CD4-positive, alpha-beta memory T cell (primary cell): ENCODE measurements around the gene MMD2. TPM values are rescaled to one million over a fixed set of nuclear protein-coding genes. Genes with fewer than 3 reads are reported as not detected.

ENCODE experiments used
- CTCF ChIA-PET: fragments of 350-600 bp; sonication (Branson Sonifier 250); formaldehyde crosslinking; loops from one replicate; lab custom pipeline; 2021; ENCODE audit warnings: inconsistent platforms; ENCODE audit not compliant: partially characterized antibody; lab: Charles Lee
- POLR2A ChIA-PET: fragments of 350-600 bp; sonication (Branson Sonifier 250); formaldehyde crosslinking; loops from one replicate; lab custom pipeline; 2021; ENCODE audit not compliant: partially characterized antibody; lab: Charles Lee
- DNase-seq, 5 donors: peaks; one replicate each; pipeline versions ENCODE4 v3.0.0 to v3.0.0-alpha.2; 2020 to 2022; ENCODE audit warnings: mixed read lengths in 1 of 5
- H3K27ac ChIP-seq: one replicate; pipeline ENCODE4 v1.7.0; 2013; ENCODE audit warnings: low read depth, low read length
- H3K27me3 ChIP-seq: 2 replicates; pipeline ENCODE4 v1.7.0; 2013; ENCODE audit warnings: mild to moderate bottlenecking, low read length, moderate library complexity; ENCODE audit not compliant: insufficient read depth
- H3K36me3 ChIP-seq: 2 replicates; pipeline ENCODE4 v1.7.0; 2013; ENCODE audit warnings: mild to moderate bottlenecking, low read length, moderate library complexity; ENCODE audit not compliant: insufficient read depth
- H3K4me1 ChIP-seq: 2 replicates; pipeline ENCODE4 v1.7.0; 2013; ENCODE audit warnings: mild to moderate bottlenecking, low read length, moderate library complexity; ENCODE audit not compliant: insufficient read depth
- H3K4me3 ChIP-seq, 2 donors: one replicate each; pipeline ENCODE4 v1.7.0; 2013; ENCODE audit warnings: low read length in 2 of 2, mild to moderate bottlenecking in 1 of 2
- H3K9me3 ChIP-seq, 2 donors: one replicate each; pipeline ENCODE4 v1.7.0; 2013; ENCODE audit warnings: low read length in 2 of 2, control low read depth in 1 of 2; ENCODE audit not compliant: control insufficient read depth in 1 of 2
- H3K27ac Mint-ChIP-seq, 7 donors: one replicate each; pipeline ENCODE4 v1.8.0; 2020 to 2021; ENCODE audit warnings: mixed read lengths in 7 of 7, mild to moderate bottlenecking in 6 of 7, inconsistent platforms in 3 of 7, moderate library complexity in 3 of 7
- H3K27me3 Mint-ChIP-seq, 2 donors: one replicate each; pipeline ENCODE4 v1.8.0; 2020 to 2021; ENCODE audit warnings: mixed read lengths in 2 of 2
- H3K36me3 Mint-ChIP-seq, 2 donors: one replicate each; pipeline ENCODE4 v1.8.0; 2020 to 2021; ENCODE audit warnings: mixed read lengths in 2 of 2, inconsistent platforms in 1 of 2, mild to moderate bottlenecking in 1 of 2
- H3K4me1 Mint-ChIP-seq, 4 donors: one replicate each; pipeline ENCODE4 v1.8.0; 2020 to 2021; ENCODE audit warnings: mixed read lengths in 4 of 4, mild to moderate bottlenecking in 1 of 4
- H3K4me3 Mint-ChIP-seq, 8 donors: one replicate each; pipeline ENCODE4 v1.8.0; 2020 to 2021; ENCODE audit warnings: mixed read lengths in 8 of 8, mild to moderate bottlenecking in 7 of 8, moderate library complexity in 6 of 8, inconsistent platforms in 3 of 8
- H3K9me3 Mint-ChIP-seq, 8 donors: one replicate each; pipeline ENCODE4 v1.8.0; 2020 to 2021; ENCODE audit warnings: mixed read lengths in 8 of 8, mild to moderate bottlenecking in 5 of 8, inconsistent platforms in 3 of 8, moderate library complexity in 1 of 8
- intact Hi-C: fragments of 100-400 bp; cut with micrococcal nuclease; formaldehyde crosslinking; loops from one replicate; pipeline ENCODE4 v1.15.1; 2023
- polyA plus RNA-seq, 2 donors: library from polyadenylated mRNA; unstranded; fragments of 300-500 nt; fragmentation: Illumina TruSeq; gene quantifications; one replicate each; pipeline ENCODE4 v1.2.3, GENCODE V29; 2021
- total RNA-seq, 2 experiments: library from RNA; stranded (reverse); gene quantifications; one replicate each; pipeline ENCODE4 v1.2.3, GENCODE V29; 2021

MMD2 gene
- total and polyA plus RNA-seq, 4 experiments from 2014 or later = not detected

DNA sequence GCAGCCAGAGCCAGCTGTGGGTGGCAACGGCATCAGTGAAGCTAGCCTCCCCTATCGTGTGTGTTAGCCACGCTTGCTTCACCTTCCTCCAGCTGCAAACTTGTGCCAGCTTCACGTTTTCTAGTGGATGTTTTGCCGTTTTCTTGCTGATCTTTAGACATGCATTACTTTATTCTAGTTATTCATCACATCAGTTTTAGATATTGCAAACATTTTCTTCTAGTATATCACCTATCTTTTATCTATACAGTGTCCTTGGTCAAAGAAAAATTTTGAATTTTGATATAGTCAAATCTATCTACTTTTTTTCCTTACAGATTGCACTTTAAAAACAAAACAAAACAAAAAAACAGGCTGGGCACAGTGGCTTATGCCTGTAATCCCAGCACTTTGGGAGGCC is 90.5 kb downstream of the MMD2 start:
- POLR2A ChIA-PET = no interaction called here
- Mint-ChIP-seq H3K36me3 (no peaks in the 10 kb centered on the region), H3K4me1 (peaks cover 0 to 6% (median 1%) of the 10 kb centered on the region in 4 donors), H3K27me3 (peaks cover 28 to 40% of the 10 kb centered on the region in 2 donors), H3K4me3 (no peak overlapping the region), H3K27ac (no peak overlapping the region), H3K9me3 (peaks cover 0 to 11% (median 2%) of the 10 kb centered on the region in 8 donors)
- CTCF ChIA-PET = no interaction called here
- intact Hi-C loops = no loop called here
- Histone ChIP-seq H3K27me3 (no peaks in the 10 kb centered on the region), H3K36me3 (no peaks in the 10 kb centered on the region), H3K9me3 (no peaks in the 10 kb centered on the region), H3K4me1 (no peaks in the 10 kb centered on the region), H3K27ac (no peak overlapping the region), H3K4me3 (no peak overlapping the region)
- DNase-seq = no peak

DNA sequence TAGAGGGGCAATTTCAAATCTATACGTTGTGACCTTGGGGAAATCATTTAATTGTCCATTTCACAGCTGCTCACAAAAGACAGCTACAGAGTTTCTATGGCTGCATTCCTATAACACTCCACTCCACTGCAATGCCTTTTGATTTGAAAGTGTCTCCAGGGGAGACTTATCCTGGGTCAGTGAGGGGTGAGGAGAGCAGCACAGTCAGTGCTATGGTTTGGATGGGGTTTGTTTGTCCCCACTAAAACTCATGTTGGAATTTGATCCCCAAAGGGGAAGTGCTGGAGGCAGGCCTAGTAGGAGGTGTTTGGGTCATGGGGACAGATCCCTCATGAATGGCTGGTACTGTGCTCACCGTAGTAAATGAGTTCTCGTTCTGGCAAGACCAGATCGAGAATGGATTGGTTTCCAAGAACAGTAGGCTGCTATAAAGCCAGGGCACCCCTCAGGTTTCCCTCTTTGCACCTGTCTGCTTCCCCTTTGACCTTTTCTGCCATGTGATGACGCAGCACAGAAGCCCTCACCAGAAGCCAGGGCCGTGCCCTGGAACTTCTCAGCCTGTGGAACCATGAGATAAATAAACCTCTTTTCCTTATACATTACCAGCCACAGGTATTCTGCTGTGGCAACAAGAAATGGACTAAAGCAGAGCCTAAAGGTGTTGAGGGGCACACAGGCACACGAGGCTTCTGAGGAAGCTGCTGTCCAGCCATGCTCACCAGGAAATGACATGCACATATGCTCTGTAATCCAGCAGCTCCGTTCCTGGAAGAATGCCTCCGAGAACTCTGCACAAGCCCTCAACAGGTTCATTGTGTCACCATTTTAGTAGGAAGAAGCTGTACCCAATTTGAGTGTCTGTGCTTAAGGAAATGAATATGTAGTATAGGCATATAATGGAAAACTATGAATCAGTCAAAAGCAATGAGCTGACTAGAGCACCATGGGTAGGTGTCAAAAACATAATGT is 92.2 kb downstream of the MMD2 start:
- Mint-ChIP-seq H3K36me3 (no peaks in the 10 kb centered on the region), H3K27me3 (peaks cover 35 to 43% of the 10 kb centered on the region in 2 donors), H3K4me1 (peaks cover 0 to 13% (median 2%) of the 10 kb centered on the region in 4 donors), H3K4me3 (no peak overlapping the region), H3K9me3 (peaks cover 0 to 19% (median 7%) of the 10 kb centered on the region in 8 donors), H3K27ac (no peak overlapping the region)
- POLR2A ChIA-PET = no interaction called here
- Histone ChIP-seq H3K4me3 (no peak overlapping the region), H3K9me3 (no peaks in the 10 kb centered on the region), H3K36me3 (no peaks in the 10 kb centered on the region), H3K4me1 (no peaks in the 10 kb centered on the region), H3K27ac (no peak overlapping the region), H3K27me3 (peaks cover 5% of the 10 kb centered on the region)
- CTCF ChIA-PET = interaction anchor here (0.9 kb wide), 1 partner anchor 28 kb away, joined by 3 read pairs; no protein-coding TSS in a partner anchor
- intact Hi-C loops = no loop called here
- no peak for DNase-seq

DNA sequence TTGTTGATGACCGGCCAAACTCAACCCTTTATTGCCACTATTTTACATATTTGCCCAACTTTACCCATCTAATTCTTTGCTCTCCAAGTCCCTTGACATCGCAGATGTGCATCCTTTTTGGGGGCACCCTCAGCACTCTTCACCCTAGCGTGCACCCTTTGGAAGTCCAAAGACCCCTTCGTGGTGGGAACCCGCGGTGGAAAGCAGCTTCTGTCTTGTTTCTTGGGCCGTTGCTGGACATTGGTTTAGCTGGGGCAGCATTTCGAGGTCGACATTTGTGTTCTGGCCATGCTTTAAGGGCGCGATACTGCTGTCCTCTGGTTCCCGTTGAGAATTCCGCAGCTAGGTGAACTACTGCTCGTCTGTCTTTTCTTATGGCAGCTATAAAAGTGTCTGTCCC is 96.8 kb downstream of the MMD2 start:
- Histone ChIP-seq H3K36me3 (no peaks in the 10 kb centered on the region), H3K27ac (no peak overlapping the region), H3K9me3 (no peaks in the 10 kb centered on the region), H3K4me3 (no peak overlapping the region), H3K27me3 (peaks cover 5% of the 10 kb centered on the region), H3K4me1 (no peaks in the 10 kb centered on the region)
- Mint-ChIP-seq H3K36me3 (no peaks in the 10 kb centered on the region), H3K27me3 (peaks cover 35 to 40% of the 10 kb centered on the region in 2 donors), H3K27ac (no peak overlapping the region), H3K4me3 (peak overlapping the region in 3 of 8 donors; percentile 35 to 46 (median 38)), H3K4me1 (peaks cover 0 to 11% (median 2%) of the 10 kb centered on the region in 4 donors), H3K9me3 (peaks cover 0 to 13% (median 7%) of the 10 kb centered on the region in 8 donors)
- ChIA-PET POLR2A (no interaction called here), CTCF (no interaction called here)
- no peak for DNase-seq
- intact Hi-C loops = no loop called here

DNA sequence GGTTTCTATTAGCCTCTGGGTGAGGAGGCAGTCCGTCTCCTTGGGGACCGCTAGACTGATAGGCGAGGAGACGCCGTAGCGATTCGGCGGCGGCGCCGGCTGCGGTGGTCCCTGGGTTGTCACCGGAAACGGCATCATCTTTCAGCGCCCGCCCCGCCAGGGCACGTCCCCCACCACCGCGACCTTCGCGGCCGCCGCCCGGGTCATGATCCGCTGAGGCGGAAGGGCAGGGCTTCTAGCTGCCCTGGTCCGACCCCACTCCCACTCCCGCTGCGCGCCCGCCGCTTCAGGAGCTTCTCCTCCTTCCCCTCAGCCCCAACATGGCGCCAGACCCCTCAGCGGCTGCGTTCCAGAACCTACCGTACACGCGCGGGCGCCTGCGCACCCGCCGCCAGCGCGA is 97.3 kb downstream of the MMD2 start, which contains the start of gene PAPOLB:
PAPOLB (minus strand) TSS at position 358 of the 400 bp plus-strand sequence; CDS start at position 138, 220 bp downstream.
- DNase-seq = no peak
- Histone ChIP-seq H3K4me3 (no peak within 1 kb of the TSS), H3K27me3 (peaks cover 5% of the 10 kb centered on the region), H3K36me3 (no peaks in the 10 kb centered on the region), H3K4me1 (no peaks in the 10 kb centered on the region), H3K9me3 (no peaks in the 10 kb centered on the region), H3K27ac (no peak within 1 kb of the TSS)
- POLR2A ChIA-PET = no interaction called here
- no peak within 1 kb of the TSS for H3K27ac Mint-ChIP-seq
- peaks cover 34 to 40% of the 10 kb centered on the region in 2 donors for H3K27me3 Mint-ChIP-seq
- H3K36me3 Mint-ChIP-seq = no peaks in the 10 kb centered on the region
- intact Hi-C loops = no loop called here
- CTCF ChIA-PET = no interaction called here
- H3K4me1 Mint-ChIP-seq = peaks cover 0 to 12% (median 2%) of the 10 kb centered on the region in 4 donors
- peak within 1 kb of the TSS in 4 of 8 donors; percentile 26 to 46 (median 36) for H3K4me3 Mint-ChIP-seq
- peaks cover 0 to 12% (median 7%) of the 10 kb centered on the region in 8 donors for H3K9me3 Mint-ChIP-seq

DNA sequence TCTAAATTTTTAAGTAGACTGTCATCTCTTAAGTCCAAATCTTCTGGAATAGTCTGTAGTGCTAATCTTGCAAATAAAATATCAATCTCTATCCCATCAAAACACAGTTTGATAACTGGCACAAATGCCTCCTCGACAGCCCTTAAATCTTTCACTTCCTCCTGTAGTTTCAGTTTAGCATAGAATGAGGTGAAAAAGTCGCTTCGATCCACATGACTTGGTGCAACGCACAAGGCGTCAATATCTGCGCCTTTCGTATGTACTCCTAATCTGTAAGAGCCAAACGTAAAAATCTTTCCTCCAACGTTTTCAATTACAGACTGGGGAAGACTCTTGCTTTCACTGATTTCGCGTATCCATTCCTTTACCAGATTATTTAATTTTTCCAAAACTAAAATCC is 97.8 kb downstream of the MMD2 start:
- Mint-ChIP-seq H3K36me3 (no peaks in the 10 kb centered on the region), H3K27ac (no peak overlapping the region), H3K27me3 (peaks cover 34 to 40% of the 10 kb centered on the region in 2 donors), H3K9me3 (peaks cover 0 to 12% (median 7%) of the 10 kb centered on the region in 8 donors), H3K4me3 (peak overlapping the region in 2 of 8 donors; percentile 8 to 38), H3K4me1 (peaks cover 0 to 12% (median 2%) of the 10 kb centered on the region in 4 donors)
- POLR2A ChIA-PET = no interaction called here
- CTCF ChIA-PET = interaction anchor here (1.0 kb wide), 1 partner anchor 15 kb away, joined by 3 read pairs; no protein-coding TSS in a partner anchor
- H3K4me1 ChIP-seq = no peaks in the 10 kb centered on the region
- H3K27ac ChIP-seq = no peak overlapping the region
- H3K4me3 ChIP-seq = no peak overlapping the region
- H3K27me3 ChIP-seq = peaks cover 5% of the 10 kb centered on the region
- H3K36me3 ChIP-seq = no peaks in the 10 kb centered on the region
- intact Hi-C loops = no loop called here
- no peak for DNase-seq
- H3K9me3 ChIP-seq = no peaks in the 10 kb centered on the region

DNA sequence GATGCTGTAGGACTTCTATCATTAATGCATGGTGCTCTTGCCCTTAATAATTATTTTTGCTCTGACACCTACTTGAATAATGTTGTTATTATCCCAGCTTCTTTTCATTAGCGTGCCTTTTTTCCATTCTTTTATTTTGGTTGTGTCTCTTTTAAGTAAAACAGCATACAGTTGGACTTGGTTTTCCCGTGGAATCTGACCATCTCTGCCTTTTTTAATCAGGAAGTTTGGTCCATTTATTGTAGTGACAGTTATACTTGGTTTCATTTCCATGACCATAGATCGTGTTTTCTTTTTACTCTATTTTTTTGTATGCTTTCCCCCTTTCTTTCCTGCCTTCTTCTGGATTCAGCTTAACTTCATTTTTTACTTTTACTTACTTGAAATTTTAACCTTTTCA is 101.8 kb downstream of the MMD2 start:
- Mint-ChIP-seq H3K27ac (no peak overlapping the region), H3K36me3 (no peaks in the 10 kb centered on the region), H3K9me3 (peaks cover 0 to 2% (median 0%) of the 10 kb centered on the region in 8 donors), H3K4me1 (peaks cover 0 to 8% (median 1%) of the 10 kb centered on the region in 4 donors), H3K27me3 (peaks cover 10 to 13% of the 10 kb centered on the region in 2 donors), H3K4me3 (no peak overlapping the region)
- ChIA-PET POLR2A (no interaction called here), CTCF (no interaction called here)
- no peak overlapping the region for H3K27ac ChIP-seq
- H3K9me3 ChIP-seq = no peaks in the 10 kb centered on the region
- H3K27me3 ChIP-seq = peaks cover 3% of the 10 kb centered on the region
- H3K36me3 ChIP-seq = no peaks in the 10 kb centered on the region
- no peaks in the 10 kb centered on the region for H3K4me1 ChIP-seq
- no peak overlapping the region for H3K4me3 ChIP-seq
- intact Hi-C loops = no loop called here
- DNase-seq = no peak

DNA sequence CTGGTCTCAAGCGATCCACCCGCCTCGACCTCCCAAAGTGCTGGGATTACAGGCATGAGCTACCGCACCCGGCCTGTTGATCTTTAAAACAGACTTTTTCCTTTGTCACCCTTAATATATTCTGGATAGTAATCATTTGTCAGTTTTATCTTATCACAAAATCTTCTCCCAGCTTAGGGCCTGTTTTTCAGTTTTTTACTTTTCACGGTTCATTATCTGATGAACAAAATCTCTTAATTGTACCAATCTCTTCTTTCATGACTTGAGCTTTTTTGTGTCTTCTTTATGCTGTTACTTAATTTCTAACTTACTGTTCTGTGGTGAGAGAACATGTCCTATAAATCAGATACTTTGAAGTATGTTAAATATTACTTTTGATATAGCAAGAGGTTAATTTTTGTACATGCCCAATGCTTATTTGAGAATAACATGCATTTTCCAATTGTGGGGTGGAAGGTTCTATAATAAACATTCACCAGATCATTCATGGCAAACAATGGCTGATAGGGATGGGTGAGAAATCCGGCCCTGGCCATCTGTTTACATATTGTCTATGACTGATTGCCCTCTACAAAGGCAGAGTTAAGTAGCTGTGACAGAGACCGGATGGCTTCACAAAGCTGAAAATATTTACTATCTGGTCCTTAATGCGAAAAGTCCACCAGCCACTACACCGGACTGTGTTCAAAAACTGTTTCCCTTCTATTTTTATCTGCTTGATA is 102.5 kb downstream of the MMD2 start:
- Histone ChIP-seq H3K4me1 (no peaks in the 10 kb centered on the region), H3K27me3 (no peaks in the 10 kb centered on the region), H3K36me3 (no peaks in the 10 kb centered on the region), H3K9me3 (no peaks in the 10 kb centered on the region), H3K27ac (no peak overlapping the region), H3K4me3 (no peak overlapping the region)
- DNase-seq = no peak
- H3K4me1 Mint-ChIP-seq = peaks cover 0 to 5% (median 1%) of the 10 kb centered on the region in 4 donors
- no peak overlapping the region for H3K27ac Mint-ChIP-seq
- H3K9me3 Mint-ChIP-seq = peaks cover 0 to 2% (median 0%) of the 10 kb centered on the region in 8 donors
- ChIA-PET POLR2A (no interaction called here), CTCF (no interaction called here)
- H3K36me3 Mint-ChIP-seq = no peaks in the 10 kb centered on the region
- intact Hi-C loops = no loop called here
- H3K4me3 Mint-ChIP-seq = no peak overlapping the region
- peaks cover 8 to 11% of the 10 kb centered on the region in 2 donors for H3K27me3 Mint-ChIP-seq
